Measurements from ENCODE around the gene RAB11B. TPM values are rescaled to one million over a fixed set of nuclear protein-coding genes. Genes with fewer than 3 reads are reported as not detected.

Gene RAB11B
- total RNA-seq, 1 donor from 2014 or later = 101 TPM

- peaks cover 18% of the 10 kb centered on the region for H3K4me1 ChIP-seq
- no peak for TF ChIP-seq CTCF (IDR thresholded peaks at IDR 0.05)
- H3K9me3 ChIP-seq = no peaks in the 10 kb centered on the region
- DNase-seq (no peak), ATAC-seq (no peak)
- intact Hi-C loops (cut with DNase I) = no loop called here
- H3K36me3 ChIP-seq = peaks cover 54% of the 10 kb centered on the region
- no peak overlapping the region for H3K4me3 ChIP-seq
- no peaks in the 10 kb centered on the region for H3K27me3 ChIP-seq (ENCODE audit: low read depth)
- H3K27ac ChIP-seq = no peak overlapping the region
Observed at GRCh38 chr19:8426283-8426682, 36.1 kb downstream of the RAB11B start.

- Histone ChIP-seq H3K4me3 (no peak overlapping the region), H3K27ac (no peak overlapping the region), H3K9me3 (no peaks in the 10 kb centered on the region), H3K27me3 (ENCODE audit: low read depth) (no peaks in the 10 kb centered on the region), H3K4me1 (peaks cover 12% of the 10 kb centered on the region), H3K36me3 (peaks cover 51% of the 10 kb centered on the region)
- TF ChIP-seq CTCF (IDR thresholded peaks at IDR 0.05) = no peak
- intact Hi-C loops (cut with DNase I) = no loop called here
- DNase-seq (no peak), ATAC-seq (no peak)
Observed at GRCh38 chr19:8429044-8429443, 38.9 kb downstream of the RAB11B start.

- H3K4me1 ChIP-seq = peaks cover 13% of the 10 kb centered on the region
- peaks cover 47% of the 10 kb centered on the region for H3K36me3 ChIP-seq
- DNase-seq (no peak), ATAC-seq (no peak)
- no peak overlapping the region for H3K27ac ChIP-seq
- TF ChIP-seq CTCF (IDR thresholded peaks at IDR 0.05) = no peak
- no peak overlapping the region for H3K4me3 ChIP-seq
- H3K9me3 ChIP-seq = no peaks in the 10 kb centered on the region
- intact Hi-C loops (cut with DNase I) = no loop called here
- H3K27me3 ChIP-seq (ENCODE audit: low read depth) = no peaks in the 10 kb centered on the region
Observed at GRCh38 chr19:8429826-8430225, 39.7 kb downstream of the RAB11B start.

GRCh38 chr19:8430650-8431049 is 40.5 kb downstream of the RAB11B start:
- DNase-seq (no peak), ATAC-seq (no peak)
- intact Hi-C loops (cut with DNase I) = no loop called here
- TF ChIP-seq CTCF (IDR thresholded peaks at IDR 0.05) = no peak
- Histone ChIP-seq H3K9me3 (no peaks in the 10 kb centered on the region), H3K4me3 (no peak overlapping the region), H3K27ac (no peak overlapping the region), H3K36me3 (peaks cover 47% of the 10 kb centered on the region), H3K4me1 (peaks cover 13% of the 10 kb centered on the region), H3K27me3 (ENCODE audit: low read depth) (no peaks in the 10 kb centered on the region)

GRCh38 chr19:8438236-8438635 is 48.1 kb downstream of the RAB11B start:
- TF ChIP-seq CTCF (IDR thresholded peaks at IDR 0.05) = no peak
- DNase-seq (no peak), ATAC-seq (no peak)
- Histone ChIP-seq H3K4me3 (no peak overlapping the region), H3K36me3 (peaks cover 24% of the 10 kb centered on the region), H3K27me3 (ENCODE audit: low read depth) (no peaks in the 10 kb centered on the region), H3K4me1 (peaks cover 13% of the 10 kb centered on the region), H3K27ac (no peak overlapping the region), H3K9me3 (no peaks in the 10 kb centered on the region)
- intact Hi-C loops (cut with DNase I) = no loop called here
